GM12878 (cell line): Measurements from ENCODE around the gene PPM1E. TPM values are rescaled to one million over a fixed set of nuclear protein-coding genes. Genes with fewer than 3 reads are reported as not detected.

Experiments used
- ATAC-seq: fragments of 200-7000 bp; cut with Tn5 transposase; 3 replicates; pipeline ENCODE4 v1.9.1; 2020; ENCODE audit warnings: mild to moderate bottlenecking, moderate library complexity
- BruUV-seq: library from RNA; stranded (reverse); fragments of 400-500 nt; replicated peaks from 2 replicates; lab custom pipeline; 2021; lab: Mats Ljungman, UMichigan
- CTCF ChIA-PET: fragments of 300-600 bp; sonication (Branson Sonifier 250); formaldehyde crosslinking; extraction: SDS; loops from one replicate; lab custom pipeline; 2021; ENCODE audit warnings: inconsistent platforms; lab: Yijun Ruan, JAX
- POLR2A ChIA-PET: fragments of 350-600 bp; formaldehyde crosslinking; extraction: SDS; loops from one replicate; lab custom pipeline; 2021; ENCODE audit warnings: inconsistent platforms; lab: Charles Lee
- RAD21 ChIA-PET: fragments of 300-600 bp; sonication (Branson Sonifier 250); formaldehyde crosslinking; loops from one replicate; lab custom pipeline; 2023; ENCODE audit warnings: antibody characterized with exemption; ENCODE audit not compliant: unreplicated experiment; lab: Charles Lee
- SMC1A ChIA-PET: fragments of 300-600 bp; sonication (Branson Sonifier 250); formaldehyde crosslinking; loops from one replicate; lab custom pipeline; 2023; ENCODE audit not compliant: unreplicated experiment, uncharacterized antibody; lab: Charles Lee
- DNase-seq: peaks from one replicate; pipeline ENCODE4 v3.0.0-alpha.2; 2011; ENCODE audit warnings: low read depth, low spot score
- FAIRE-seq: peaks from 3 replicates; lab custom pipeline; 2011; peaks lifted over from hg19 to GRCh38; lab: Jason Lieb, UNC
- H2AFZ ChIP-seq: 2 replicates; pipeline ENCODE4 v1.6.0; 2011; ENCODE audit warnings: low read depth, low read length, control low read depth; ENCODE audit not compliant: control insufficient read depth
- H3K27ac ChIP-seq: 2 replicates; pipeline ENCODE4 v1.5.1; 2011; ENCODE audit warnings: control low read depth; ENCODE audit not compliant: control insufficient read depth, insufficient read depth
- H3K27me3 ChIP-seq, 2 experiments: replicated peaks in 1 of 2; 2 replicates each; pipeline versions ENCODE4 v1.6.0 to v1.6.1; 2011; ENCODE audit warnings: low read length in 1 of 2; ENCODE audit not compliant: control insufficient read depth in 2 of 2, insufficient read depth in 2 of 2
- H3K36me3 ChIP-seq, 2 experiments: 2 replicates each; pipeline ENCODE4 v1.5.1; 2011; ENCODE audit warnings: low read length in 1 of 2; ENCODE audit not compliant: control insufficient read depth in 2 of 2, insufficient read depth in 2 of 2
- H3K4me1 ChIP-seq: 2 replicates; pipeline ENCODE4 v1.6.1; 2011; ENCODE audit warnings: mild to moderate bottlenecking, low read length, moderate library complexity, mixed read lengths; ENCODE audit not compliant: control insufficient read depth, insufficient read depth
- H3K4me2 ChIP-seq: 2 replicates; pipeline ENCODE4 v1.6.0; 2011; ENCODE audit warnings: control low read depth; ENCODE audit not compliant: control insufficient read depth, insufficient read depth
- H3K4me3 ChIP-seq: fragments of 200-600 bp; sonication (generic); 2 replicates; pipeline ENCODE4 v1.5.1; 2016
- H3K79me2 ChIP-seq: 2 replicates; pipeline ENCODE4 v1.6.0; 2011; ENCODE audit warnings: low read length; ENCODE audit not compliant: control insufficient read depth, insufficient read depth
- H3K9ac ChIP-seq: 2 replicates; pipeline ENCODE4 v1.8.0; 2011; ENCODE audit warnings: low read length, control low read depth, mixed read lengths; ENCODE audit not compliant: control insufficient read depth, insufficient read depth
- H3K9me3 ChIP-seq: replicated peaks from 3 replicates; pipeline ENCODE4 v1.5.1; 2011; ENCODE audit warnings: mild to moderate bottlenecking, low read length; ENCODE audit not compliant: control insufficient read depth, insufficient read depth
- H4K20me1 ChIP-seq: 2 replicates; pipeline ENCODE4 v1.6.0; 2011; ENCODE audit not compliant: control insufficient read depth, insufficient read depth
- CBX5 ChIP-seq: sonication (generic); IDR thresholded peaks from 2 replicates; pipeline ENCODE4 v1.6.1; 2016; ENCODE audit warnings: low read depth, moderate library complexity, mild to moderate bottlenecking, inconsistent platforms
- CEBPB ChIP-seq, 2 experiments: fragments of 150-350 bp in 1 of 2; IDR thresholded peaks; 2 replicates each; pipeline ENCODE4 v1.6.1; 2012 to 2014; ENCODE audit warnings: low read depth in 2 of 2, low read length in 2 of 2, borderline replicate concordance in 1 of 2, inconsistent platforms in 1 of 2
- HCFC1 ChIP-seq: fragments of 150-350 bp; IDR thresholded peaks from 2 replicates; pipeline ENCODE4 v1.6.1; 2014; ENCODE audit warnings: low read length
- NFYA ChIP-seq: IDR thresholded peaks from 2 replicates; pipeline ENCODE4 v1.6.1; 2011; ENCODE audit warnings: low read depth, mild to moderate bottlenecking, low read length, improper control_type of control experiment, borderline replicate concordance
- RB1 ChIP-seq: fragments of 450-650 bp; formaldehyde crosslinking; IDR thresholded peaks from 2 replicates; pipeline ENCODE4 v1.6.1; 2017; ENCODE audit warnings: mild to moderate bottlenecking, borderline replicate concordance
- SP1 ChIP-seq: IDR thresholded peaks from one replicate; pipeline ENCODE4 v1.6.1; 2011; ENCODE audit warnings: low read depth, low read length
- TBL1XR1 ChIP-seq: IDR thresholded peaks from 2 replicates; pipeline ENCODE4 v1.6.1; 2012; ENCODE audit warnings: low read depth, low read length, improper control_type of control experiment
- TCF7 ChIP-seq: IDR thresholded peaks from 2 replicates; pipeline ENCODE4 v1.6.1; 2014; ENCODE audit warnings: antibody characterized with exemption, borderline replicate concordance
- WGBS: methylation state at CpG from one replicate; pipeline ENCODE4 v1.1.6; 2016; ENCODE audit warnings: low lambda C conversion rate; ENCODE audit not compliant: insufficient replicate concordance, insufficient coverage; ENCODE audit errors: missing lambda C conversion rate; 5-methylcytosine and 5-hydroxymethylcytosine counted together
- in situ Hi-C: fragments of 300-500 bp; cut with MboI; formaldehyde crosslinking; loops from 9 replicates; pipeline ENCODE4 v1.14.3; 2018; ENCODE audit warnings: mixed read lengths
- intact Hi-C: fragments of 100-400 bp; cut with micrococcal nuclease; formaldehyde crosslinking; loops from one replicate; pipeline ENCODE4 v1.14.2; 2022; ENCODE audit not compliant: unreplicated experiment
- polyA plus RNA-seq, 11 experiments: library from polyadenylated mRNA; depleted of rRNA in 4 of 11; unstranded in 6 of 11; stranded (reverse) in 5 of 11; fragments of >200 nt; fragmentation: Nextera tagmentation in 4 of 11; fragmentation: Illumina TruSeq in 1 of 11; extraction: Ambion mirVana in 4 of 11; extraction: Trizol in 1 of 11; gene quantifications; 1 replicate in 1 of 11; 2 replicates in 10 of 11; pipeline versions ENCODE4 v1.2.1 to v1.2.3, GENCODE V29; 2011 to 2016; ENCODE audit warnings: inconsistent platforms in 2 of 11, missing spikeins in 2 of 11, low read depth in 1 of 11
- total RNA-seq, 4 experiments: library from RNA; depleted of rRNA in 3 of 4; stranded (reverse); fragments of >200 nt in 3 of 4; fragmentation: Illumina TruSeq in 1 of 4; extraction: Trizol in 1 of 4; gene quantifications; 2 replicates each; pipeline versions ENCODE4 v1.2.1 to v1.2.3, GENCODE V29; 2013 to 2021
- TF ChIP-seq, protein P1 (sequence below): IDR thresholded peaks from 2 replicates; pipeline ENCODE4 v1.6.1; 2012; ENCODE audit warnings: mild to moderate bottlenecking, low read depth, low read length
- TF ChIP-seq, protein P2 (sequence below): fragments of 450-650 bp; IDR thresholded peaks from 2 replicates; pipeline ENCODE4 v1.6.1; 2017; ENCODE audit warnings: borderline replicate concordance
- TF ChIP-seq, protein P3 (sequence below): fragments of 450-650 bp; IDR thresholded peaks from 2 replicates; pipeline ENCODE4 v1.6.1; 2017; ENCODE audit warnings: mild to moderate bottlenecking, moderate library complexity
- TF ChIP-seq, protein P4 (sequence below): IDR thresholded peaks from 2 replicates; pipeline ENCODE4 v1.6.1; 2011; ENCODE audit warnings: low read depth, mild to moderate bottlenecking, low read length, moderate library complexity, borderline replicate concordance; ENCODE audit errors: extremely low read depth

PPM1E gene
- total and polyA plus RNA-seq, 10 of the 15 experiments (the other 5 are each of a cell fraction or from before 2014, with no cell fraction given), result 0.07 to 0.28 (median 0.16) TPM

DNA sequence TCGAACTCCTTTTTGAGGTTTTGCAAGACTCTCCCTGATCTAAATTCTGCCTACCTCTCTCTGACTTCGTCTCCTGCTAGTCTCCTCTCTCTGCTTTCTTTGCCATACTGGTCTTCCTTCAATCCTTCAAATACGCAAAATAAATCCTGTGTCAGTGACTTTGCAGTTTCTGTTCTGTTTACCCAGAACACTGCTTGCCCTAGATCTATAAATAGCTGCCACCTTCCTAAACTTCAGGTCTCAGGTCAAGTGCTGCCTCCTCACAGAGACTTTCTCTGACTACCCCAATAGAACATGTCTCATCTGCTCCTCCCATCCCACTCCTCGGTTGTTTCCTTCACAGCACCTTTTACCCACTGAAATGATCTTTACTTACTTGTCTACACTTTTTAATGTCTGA is 272.1 kb downstream of the PPM1E start:
- Histone ChIP-seq H4K20me1 (no peaks in the 10 kb centered on the region), H3K27me3 (no peaks in the 10 kb centered on the region), H3K9me3 (no peaks in the 10 kb centered on the region), H3K79me2 (no peaks in the 10 kb centered on the region), H3K36me3 (peaks cover 2 to 3% of the 10 kb centered on the region in 2 experiments; a peak in 3 of 4 replicates), H2AFZ (no peak overlapping the region), H3K4me1 (peaks cover 7% of the 10 kb centered on the region; the same call in 1 of the 2 replicates), H3K4me3 (no peak overlapping the region), H3K4me2 (peak overlapping the region; percentile 47), H3K27ac (peak overlapping the region; percentile 45), H3K9ac (no peak overlapping the region)
- CTCF ChIA-PET, result no interaction called here
- no peak for TF ChIP-seq CEBPB (IDR thresholded peaks at IDR 0.05; ENCODE audit: borderline replicate concordance in 1 of 2, low read depth in 2 of 2, low read length in 2 of 2)
- TF ChIP-seq NFYA, result no peak
- TF ChIP-seq, protein P1, sequence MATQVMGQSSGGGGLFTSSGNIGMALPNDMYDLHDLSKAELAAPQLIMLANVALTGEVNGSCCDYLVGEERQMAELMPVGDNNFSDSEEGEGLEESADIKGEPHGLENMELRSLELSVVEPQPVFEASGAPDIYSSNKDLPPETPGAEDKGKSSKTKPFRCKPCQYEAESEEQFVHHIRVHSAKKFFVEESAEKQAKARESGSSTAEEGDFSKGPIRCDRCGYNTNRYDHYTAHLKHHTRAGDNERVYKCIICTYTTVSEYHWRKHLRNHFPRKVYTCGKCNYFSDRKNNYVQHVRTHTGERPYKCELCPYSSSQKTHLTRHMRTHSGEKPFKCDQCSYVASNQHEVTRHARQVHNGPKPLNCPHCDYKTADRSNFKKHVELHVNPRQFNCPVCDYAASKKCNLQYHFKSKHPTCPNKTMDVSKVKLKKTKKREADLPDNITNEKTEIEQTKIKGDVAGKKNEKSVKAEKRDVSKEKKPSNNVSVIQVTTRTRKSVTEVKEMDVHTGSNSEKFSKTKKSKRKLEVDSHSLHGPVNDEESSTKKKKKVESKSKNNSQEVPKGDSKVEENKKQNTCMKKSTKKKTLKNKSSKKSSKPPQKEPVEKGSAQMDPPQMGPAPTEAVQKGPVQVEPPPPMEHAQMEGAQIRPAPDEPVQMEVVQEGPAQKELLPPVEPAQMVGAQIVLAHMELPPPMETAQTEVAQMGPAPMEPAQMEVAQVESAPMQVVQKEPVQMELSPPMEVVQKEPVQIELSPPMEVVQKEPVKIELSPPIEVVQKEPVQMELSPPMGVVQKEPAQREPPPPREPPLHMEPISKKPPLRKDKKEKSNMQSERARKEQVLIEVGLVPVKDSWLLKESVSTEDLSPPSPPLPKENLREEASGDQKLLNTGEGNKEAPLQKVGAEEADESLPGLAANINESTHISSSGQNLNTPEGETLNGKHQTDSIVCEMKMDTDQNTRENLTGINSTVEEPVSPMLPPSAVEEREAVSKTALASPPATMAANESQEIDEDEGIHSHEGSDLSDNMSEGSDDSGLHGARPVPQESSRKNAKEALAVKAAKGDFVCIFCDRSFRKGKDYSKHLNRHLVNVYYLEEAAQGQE, result no peak
- TF ChIP-seq, protein P2, sequence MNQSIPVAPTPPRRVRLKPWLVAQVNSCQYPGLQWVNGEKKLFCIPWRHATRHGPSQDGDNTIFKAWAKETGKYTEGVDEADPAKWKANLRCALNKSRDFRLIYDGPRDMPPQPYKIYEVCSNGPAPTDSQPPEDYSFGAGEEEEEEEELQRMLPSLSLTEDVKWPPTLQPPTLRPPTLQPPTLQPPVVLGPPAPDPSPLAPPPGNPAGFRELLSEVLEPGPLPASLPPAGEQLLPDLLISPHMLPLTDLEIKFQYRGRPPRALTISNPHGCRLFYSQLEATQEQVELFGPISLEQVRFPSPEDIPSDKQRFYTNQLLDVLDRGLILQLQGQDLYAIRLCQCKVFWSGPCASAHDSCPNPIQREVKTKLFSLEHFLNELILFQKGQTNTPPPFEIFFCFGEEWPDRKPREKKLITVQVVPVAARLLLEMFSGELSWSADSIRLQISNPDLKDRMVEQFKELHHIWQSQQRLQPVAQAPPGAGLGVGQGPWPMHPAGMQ, result no peak
- no peak for TF ChIP-seq RB1
- TF ChIP-seq HCFC1, result no peak
- TF ChIP-seq TBL1XR1, result no peak
- TF ChIP-seq, protein P3, sequence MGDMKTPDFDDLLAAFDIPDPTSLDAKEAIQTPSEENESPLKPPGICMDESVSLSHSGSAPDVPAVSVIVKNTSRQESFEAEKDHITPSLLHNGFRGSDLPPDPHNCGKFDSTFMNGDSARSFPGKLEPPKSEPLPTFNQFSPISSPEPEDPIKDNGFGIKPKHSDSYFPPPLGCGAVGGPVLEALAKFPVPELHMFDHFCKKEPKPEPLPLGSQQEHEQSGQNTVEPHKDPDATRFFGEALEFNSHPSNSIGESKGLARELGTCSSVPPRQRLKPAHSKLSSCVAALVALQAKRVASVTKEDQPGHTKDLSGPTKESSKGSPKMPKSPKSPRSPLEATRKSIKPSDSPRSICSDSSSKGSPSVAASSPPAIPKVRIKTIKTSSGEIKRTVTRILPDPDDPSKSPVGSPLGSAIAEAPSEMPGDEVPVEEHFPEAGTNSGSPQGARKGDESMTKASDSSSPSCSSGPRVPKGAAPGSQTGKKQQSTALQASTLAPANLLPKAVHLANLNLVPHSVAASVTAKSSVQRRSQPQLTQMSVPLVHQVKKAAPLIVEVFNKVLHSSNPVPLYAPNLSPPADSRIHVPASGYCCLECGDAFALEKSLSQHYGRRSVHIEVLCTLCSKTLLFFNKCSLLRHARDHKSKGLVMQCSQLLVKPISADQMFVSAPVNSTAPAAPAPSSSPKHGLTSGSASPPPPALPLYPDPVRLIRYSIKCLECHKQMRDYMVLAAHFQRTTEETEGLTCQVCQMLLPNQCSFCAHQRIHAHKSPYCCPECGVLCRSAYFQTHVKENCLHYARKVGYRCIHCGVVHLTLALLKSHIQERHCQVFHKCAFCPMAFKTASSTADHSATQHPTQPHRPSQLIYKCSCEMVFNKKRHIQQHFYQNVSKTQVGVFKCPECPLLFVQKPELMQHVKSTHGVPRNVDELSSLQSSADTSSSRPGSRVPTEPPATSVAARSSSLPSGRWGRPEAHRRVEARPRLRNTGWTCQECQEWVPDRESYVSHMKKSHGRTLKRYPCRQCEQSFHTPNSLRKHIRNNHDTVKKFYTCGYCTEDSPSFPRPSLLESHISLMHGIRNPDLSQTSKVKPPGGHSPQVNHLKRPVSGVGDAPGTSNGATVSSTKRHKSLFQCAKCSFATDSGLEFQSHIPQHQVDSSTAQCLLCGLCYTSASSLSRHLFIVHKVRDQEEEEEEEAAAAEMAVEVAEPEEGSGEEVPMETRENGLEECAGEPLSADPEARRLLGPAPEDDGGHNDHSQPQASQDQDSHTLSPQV, result no peak
- TF ChIP-seq, protein P4, sequence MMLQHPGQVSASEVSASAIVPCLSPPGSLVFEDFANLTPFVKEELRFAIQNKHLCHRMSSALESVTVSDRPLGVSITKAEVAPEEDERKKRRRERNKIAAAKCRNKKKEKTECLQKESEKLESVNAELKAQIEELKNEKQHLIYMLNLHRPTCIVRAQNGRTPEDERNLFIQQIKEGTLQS, result no peak
- no peak for TF ChIP-seq CBX5
- no peak for TF ChIP-seq SP1
- TF ChIP-seq TCF7, result no peak
- BruUV-seq, result no TSS peak
- WGBS, result 56% methylated on average over 4 of the region's 4 CpGs
- ATAC-seq (no peak), DNase-seq (no peak), FAIRE-seq (peak; percentile 78)
- intact Hi-C loops (no loop called here), in situ Hi-C loops (no loop called here)
- RAD21 ChIA-PET, result no interaction called here
- POLR2A ChIA-PET, result no interaction called here
- SMC1A ChIA-PET, result no interaction called here
